Loucy (cell line): Measurements from ENCODE around the gene HABP4.

Experiments used
- CTCF ChIP-seq: fragments of 200-600 bp; sonication (generic); conservative IDR thresholded peaks from 2 replicates; pipeline ENCODE4 v1.5.1; 2014; ENCODE audit warnings: mild to moderate bottlenecking, antibody characterized with exemption, low read length
- EZH2phosphoT487 ChIP-seq: fragments of 200-600 bp; IDR thresholded peaks from 2 replicates; pipeline ENCODE4 v1.6.1; 2018; ENCODE audit warnings: antibody characterized with exemption, mild to moderate bottlenecking, moderate library complexity, borderline replicate concordance

GRCh38 chr9:96449523-96449844 lies 485 bp upstream of the HABP4 start:
- no peak for TF ChIP-seq CTCF
- no peak for TF ChIP-seq EZH2phosphoT487
